Gastroesophageal sphincter (tissue), 4 donors: Measurements from ENCODE around the gene SUGCT. TPM values are rescaled to one million over a fixed set of nuclear protein-coding genes. Genes with fewer than 3 reads are reported as not detected.

ENCODE experiments used
- ATAC-seq: fragments of 150-250 bp; one replicate; pipeline ENCODE4 v1.9.1; 2016; ENCODE audit warnings: mild to moderate bottlenecking, moderate library complexity
- H3K27ac ChIP-seq, 4 donors: fragments of 200-600 bp; sonication (generic) in 3 of 4; 1 replicate in 3 of 4; 2 replicates in 1 of 4; pipeline ENCODE4 v1.5.1; 2016 to 2019
- H3K27me3 ChIP-seq: fragments of 200-600 bp; sonication (generic); one replicate; pipeline ENCODE4 v1.5.1; 2019
- H3K36me3 ChIP-seq, 2 donors: fragments of 200-600 bp; sonication (generic); one replicate each; pipeline ENCODE4 v1.5.1; 2019; ENCODE audit warnings: control low read depth in 1 of 2
- H3K4me1 ChIP-seq, 3 donors: fragments of 200-600 bp; sonication (generic); 1 replicate in 2 of 3; 2 replicates in 1 of 3; pipeline ENCODE4 v1.5.1; 2016 to 2019; ENCODE audit warnings: control low read depth in 2 of 3
- H3K4me3 ChIP-seq, 2 donors: fragments of 200-600 bp; sonication (generic); one replicate each; pipeline ENCODE4 v1.5.1; 2019; ENCODE audit warnings: mild to moderate bottlenecking in 1 of 2, moderate library complexity in 1 of 2
- H3K9me3 ChIP-seq, 3 donors: fragments of 200-600 bp; sonication (generic); one replicate each; pipeline ENCODE4 v1.5.1; 2017 to 2019; ENCODE audit warnings: control low read depth in 2 of 3
- EP300 ChIP-seq: sonication (generic); formaldehyde crosslinking; IDR thresholded peaks from one replicate; pipeline ENCODE4 v1.6.1; 2017; ENCODE audit warnings: antibody characterized with exemption, mild to moderate bottlenecking
- POLR2A ChIP-seq, 2 donors: fragments of 450-650 bp; IDR thresholded peaks; one replicate each; pipeline ENCODE4 v1.6.1; 2017; ENCODE audit warnings: antibody characterized with exemption in 2 of 2, mild to moderate bottlenecking in 2 of 2, moderate library complexity in 1 of 2
- POLR2AphosphoS5 ChIP-seq: sonication (generic); formaldehyde crosslinking; IDR thresholded peaks from one replicate; pipeline ENCODE4 v1.6.1; 2017; ENCODE audit warnings: antibody characterized with exemption
- WGBS, 2 donors: methylation state at CpG; one replicate each; pipeline ENCODE4 v1.1.5; 2018; ENCODE audit warnings: low coverage in 1 of 2; 5-methylcytosine and 5-hydroxymethylcytosine counted together
- total RNA-seq, 4 donors: library from RNA; depleted of rRNA; stranded (reverse); fragments of >200 nt; gene quantifications; one replicate each; pipeline ENCODE4 v1.1.0, GENCODE V29; 2016
- TF ChIP-seq, protein P1 (sequence below), 4 experiments: fragments of 200-600 bp in 2 of 4; fragments of 450-650 bp in 2 of 4; sonication (generic) in 1 of 4; IDR thresholded peaks; one replicate each; pipeline ENCODE4 v1.5.1; 2017 to 2019; ENCODE audit warnings: antibody characterized with exemption in 4 of 4, mild to moderate bottlenecking in 2 of 4, moderate library complexity in 2 of 4

Gene SUGCT
- total RNA-seq, 4 donors from 2014 or later, result 1.2 to 17.3 (median 10.8) TPM

- Histone ChIP-seq H3K4me1 (peaks cover 0 to 5% (median 0%) of the 10 kb centered on the region in 3 donors), H3K4me3 (no peak overlapping the region), H3K27ac (peak overlapping the region in 1 of 4 donors; percentile 57), H3K36me3 (no peaks in the 10 kb centered on the region), H3K27me3 (no peaks in the 10 kb centered on the region), H3K9me3 (no peaks in the 10 kb centered on the region)
- no peak for ATAC-seq
- 100% methylated on average over 1 of the region's 1 CpG; no CpG with 5 or more reads in 1 of the 2 donors for WGBS, 2 donors
- TF ChIP-seq POLR2A (IDR thresholded peaks at IDR 0.05), result no peak
- TF ChIP-seq, protein P1, sequence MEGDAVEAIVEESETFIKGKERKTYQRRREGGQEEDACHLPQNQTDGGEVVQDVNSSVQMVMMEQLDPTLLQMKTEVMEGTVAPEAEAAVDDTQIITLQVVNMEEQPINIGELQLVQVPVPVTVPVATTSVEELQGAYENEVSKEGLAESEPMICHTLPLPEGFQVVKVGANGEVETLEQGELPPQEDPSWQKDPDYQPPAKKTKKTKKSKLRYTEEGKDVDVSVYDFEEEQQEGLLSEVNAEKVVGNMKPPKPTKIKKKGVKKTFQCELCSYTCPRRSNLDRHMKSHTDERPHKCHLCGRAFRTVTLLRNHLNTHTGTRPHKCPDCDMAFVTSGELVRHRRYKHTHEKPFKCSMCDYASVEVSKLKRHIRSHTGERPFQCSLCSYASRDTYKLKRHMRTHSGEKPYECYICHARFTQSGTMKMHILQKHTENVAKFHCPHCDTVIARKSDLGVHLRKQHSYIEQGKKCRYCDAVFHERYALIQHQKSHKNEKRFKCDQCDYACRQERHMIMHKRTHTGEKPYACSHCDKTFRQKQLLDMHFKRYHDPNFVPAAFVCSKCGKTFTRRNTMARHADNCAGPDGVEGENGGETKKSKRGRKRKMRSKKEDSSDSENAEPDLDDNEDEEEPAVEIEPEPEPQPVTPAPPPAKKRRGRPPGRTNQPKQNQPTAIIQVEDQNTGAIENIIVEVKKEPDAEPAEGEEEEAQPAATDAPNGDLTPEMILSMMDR (IDR thresholded peaks at IDR 0.05), result no peak
- TF ChIP-seq EP300, result no peak
- no peak for TF ChIP-seq POLR2AphosphoS5
These were observed 97.0 kb downstream of the SUGCT start for GRCh38 chr7:40231796-40232195.

DNA sequence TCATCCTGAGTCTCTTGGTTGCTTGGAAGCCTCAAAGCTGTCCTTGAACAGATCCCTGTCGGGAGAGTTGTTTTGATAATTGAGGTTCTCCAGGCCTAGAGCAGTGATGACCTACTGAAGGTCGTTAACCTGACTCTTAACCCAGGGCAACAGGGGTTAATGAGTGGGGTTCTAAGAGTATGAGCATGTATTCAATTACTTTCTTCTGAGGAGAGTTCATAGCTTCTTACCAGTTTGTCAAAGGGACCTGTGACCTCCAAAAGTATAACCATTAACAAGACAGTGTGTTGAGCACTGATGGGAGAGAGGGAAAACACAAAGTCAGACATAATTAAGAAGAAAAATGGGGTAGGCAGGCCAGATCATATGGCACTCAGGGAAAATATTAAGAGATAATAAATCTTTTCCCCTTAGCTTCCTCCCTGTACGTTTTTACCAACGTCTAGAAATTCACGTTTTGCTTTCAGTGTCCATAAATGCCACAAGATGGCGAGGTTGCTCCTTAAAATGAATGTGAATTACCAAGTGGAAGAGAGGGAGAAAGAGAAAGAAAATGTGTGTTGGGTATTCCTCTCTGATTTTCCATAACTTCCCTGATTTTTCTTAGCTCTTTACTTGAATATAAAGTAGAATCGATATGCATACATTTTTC, 97.6 kb downstream of the SUGCT start:
- TF ChIP-seq EP300 (no peak), POLR2AphosphoS5 (no peak), POLR2A (IDR thresholded peaks at IDR 0.05) (no peak)
- TF ChIP-seq, protein P1 (IDR thresholded peaks at IDR 0.05), result peak; percentile 51 to 70 (median 64)
- Histone ChIP-seq H3K27ac (peak overlapping the region in 2 of 4 donors; percentile 26 to 57), H3K4me1 (peaks cover 0 to 5% (median 0%) of the 10 kb centered on the region in 3 donors), H3K4me3 (no peak overlapping the region), H3K27me3 (no peaks in the 10 kb centered on the region), H3K9me3 (no peaks in the 10 kb centered on the region), H3K36me3 (no peaks in the 10 kb centered on the region)
- WGBS, 2 donors, result 15 to 21% methylated on average over 7 of the region's 7 CpGs
- ATAC-seq, result no peak

GRCh38 chr7:40234046-40234445, 99.2 kb downstream of the SUGCT start:
- TF ChIP-seq POLR2AphosphoS5, result no peak
- TF ChIP-seq, protein P1 (IDR thresholded peaks at IDR 0.05), result no peak
- no peak for TF ChIP-seq EP300
- TF ChIP-seq POLR2A (IDR thresholded peaks at IDR 0.05), result no peak
- H3K4me3 ChIP-seq, result no peak overlapping the region
- WGBS, 2 donors, result 68% methylated on average over 4 of the region's 4 CpGs; no CpG with 5 or more reads in 1 of the 2 donors

GRCh38 chr7:40234666-40235065, 99.9 kb downstream of the SUGCT start:
- Histone ChIP-seq H3K9me3 (no peaks in the 10 kb centered on the region), H3K27me3 (no peaks in the 10 kb centered on the region), H3K27ac (no peak overlapping the region), H3K4me1 (peaks cover 0 to 5% (median 0%) of the 10 kb centered on the region in 3 donors), H3K36me3 (no peaks in the 10 kb centered on the region), H3K4me3 (no peak overlapping the region)
- 89 to 99% methylated on average over 1 to 7 of the region's 8 CpGs for WGBS, 2 donors
- no peak for ATAC-seq
- TF ChIP-seq POLR2A (IDR thresholded peaks at IDR 0.05), result no peak
- TF ChIP-seq POLR2AphosphoS5, result no peak
- no peak for TF ChIP-seq EP300
- TF ChIP-seq, protein P1 (IDR thresholded peaks at IDR 0.05), result no peak

More at GRCh38 chr7:40234046-40234445, 99.2 kb downstream of the SUGCT start:
- no peak overlapping the region for H3K27ac ChIP-seq
- no peaks in the 10 kb centered on the region for H3K27me3 ChIP-seq
- no peaks in the 10 kb centered on the region for H3K36me3 ChIP-seq
- peaks cover 0 to 5% (median 0%) of the 10 kb centered on the region in 3 donors for H3K4me1 ChIP-seq
- no peaks in the 10 kb centered on the region for H3K9me3 ChIP-seq
- ATAC-seq, result no peak

GRCh38 chr7:40237731-40238130, 102.9 kb downstream of the SUGCT start:
- TF ChIP-seq, protein P1 (IDR thresholded peaks at IDR 0.05), result no peak
- no peak for TF ChIP-seq EP300
- no peak for TF ChIP-seq POLR2A (IDR thresholded peaks at IDR 0.05)
- TF ChIP-seq POLR2AphosphoS5, result no peak
- no peaks in the 10 kb centered on the region for H3K9me3 ChIP-seq

More at GRCh38 chr7:40237731-40238130, 102.9 kb downstream of the SUGCT start:
- Histone ChIP-seq H3K27me3 (no peaks in the 10 kb centered on the region), H3K4me1 (no peaks in the 10 kb centered on the region), H3K4me3 (no peak overlapping the region), H3K27ac (no peak overlapping the region), H3K36me3 (no peaks in the 10 kb centered on the region)
- 77 to 100% methylated on average over 1 of the region's 1 CpG for WGBS, 2 donors
- no peak for ATAC-seq
